ENCODE data around the gene IFRD1.

DNA sequence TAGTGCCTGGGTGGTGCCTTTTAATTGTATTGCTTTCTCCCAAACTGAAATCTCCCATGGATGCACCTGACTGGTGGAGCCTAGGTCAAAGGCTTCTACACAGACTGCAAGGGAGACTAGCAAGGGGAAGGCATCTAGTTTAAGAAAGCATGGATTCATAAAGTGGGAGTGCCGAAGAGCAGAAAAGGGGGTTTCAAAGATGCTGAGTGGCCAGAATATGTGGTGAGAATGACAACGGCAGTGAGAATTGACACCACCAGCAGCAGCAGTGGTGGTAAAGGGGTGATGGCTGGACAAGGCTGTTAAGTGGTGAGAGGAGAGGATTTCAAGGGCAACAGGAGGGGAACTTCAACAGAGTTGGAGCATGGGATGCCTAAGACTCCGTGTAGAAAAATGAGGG is 67.2 kb downstream of the IFRD1 start:
- TF ChIP-seq, protein P1, sequence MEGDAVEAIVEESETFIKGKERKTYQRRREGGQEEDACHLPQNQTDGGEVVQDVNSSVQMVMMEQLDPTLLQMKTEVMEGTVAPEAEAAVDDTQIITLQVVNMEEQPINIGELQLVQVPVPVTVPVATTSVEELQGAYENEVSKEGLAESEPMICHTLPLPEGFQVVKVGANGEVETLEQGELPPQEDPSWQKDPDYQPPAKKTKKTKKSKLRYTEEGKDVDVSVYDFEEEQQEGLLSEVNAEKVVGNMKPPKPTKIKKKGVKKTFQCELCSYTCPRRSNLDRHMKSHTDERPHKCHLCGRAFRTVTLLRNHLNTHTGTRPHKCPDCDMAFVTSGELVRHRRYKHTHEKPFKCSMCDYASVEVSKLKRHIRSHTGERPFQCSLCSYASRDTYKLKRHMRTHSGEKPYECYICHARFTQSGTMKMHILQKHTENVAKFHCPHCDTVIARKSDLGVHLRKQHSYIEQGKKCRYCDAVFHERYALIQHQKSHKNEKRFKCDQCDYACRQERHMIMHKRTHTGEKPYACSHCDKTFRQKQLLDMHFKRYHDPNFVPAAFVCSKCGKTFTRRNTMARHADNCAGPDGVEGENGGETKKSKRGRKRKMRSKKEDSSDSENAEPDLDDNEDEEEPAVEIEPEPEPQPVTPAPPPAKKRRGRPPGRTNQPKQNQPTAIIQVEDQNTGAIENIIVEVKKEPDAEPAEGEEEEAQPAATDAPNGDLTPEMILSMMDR (IDR thresholded peaks at IDR 0.05; ENCODE audit: poor library complexity), result no peak
- no peak for TF ChIP-seq EZH2 (IDR thresholded peaks at IDR 0.05; ENCODE audit: borderline replicate concordance)

Data from hepatocyte (in vitro differentiated cells).